CD14-positive monocyte (primary cell): ENCODE measurements around the gene FGD6. TPM values are rescaled to one million over a fixed set of nuclear protein-coding genes. Genes with fewer than 3 reads are reported as not detected.

Experiments
- DNase-seq, 3 donors: peaks; one replicate each; pipeline ENCODE4 v3.0.0-alpha.2; 2011 to 2022
- H2AFZ ChIP-seq: 2 replicates; pipeline ENCODE4 v1.6.0; 2012; ENCODE audit warnings: mild to moderate bottlenecking, low read depth, low read length, inconsistent platforms; ENCODE audit not compliant: insufficient read depth, poor library complexity, severe bottlenecking
- H3K27ac ChIP-seq, 2 donors: 1 replicate in 1 of 2; 2 replicates in 1 of 2; pipeline ENCODE4 v1.5.1; 2012 to 2013; ENCODE audit warnings: low read length in 2 of 2, control low read depth in 1 of 2, inconsistent platforms in 1 of 2, low read depth in 1 of 2, mild to moderate bottlenecking in 1 of 2
- H3K27me3 ChIP-seq, 2 donors: one replicate each; pipeline versions ENCODE4 v1.6.0 to v1.6.1; 2011 to 2013; ENCODE audit warnings: low read length in 2 of 2; ENCODE audit not compliant: control insufficient read depth in 2 of 2, insufficient read depth in 2 of 2
- H3K36me3 ChIP-seq, 2 donors: replicated peaks in 1 of 2; 1 replicate in 1 of 2; 2 replicates in 1 of 2; pipeline versions ENCODE4 v1.5.1 to v1.6.1; 2012 to 2013; ENCODE audit warnings: low read length in 2 of 2, control low read depth in 1 of 2, inconsistent platforms in 1 of 2, mild to moderate bottlenecking in 1 of 2; ENCODE audit not compliant: insufficient read depth in 2 of 2, control insufficient read depth in 1 of 2
- H3K4me1 ChIP-seq, 2 donors: 1 replicate in 1 of 2; 2 replicates in 1 of 2; pipeline versions ENCODE4 v1.5.1 to v1.6.1; 2012 to 2013; ENCODE audit warnings: low read length in 2 of 2, control low read depth in 1 of 2, inconsistent platforms in 1 of 2, mild to moderate bottlenecking in 1 of 2, moderate library complexity in 1 of 2; ENCODE audit not compliant: insufficient read depth in 2 of 2, control insufficient read depth in 1 of 2
- H3K4me2 ChIP-seq: replicated peaks from 2 replicates; pipeline ENCODE3; 2012; ENCODE audit warnings: low read length, moderate library complexity, mild to moderate bottlenecking; ENCODE audit not compliant: poor library complexity, severe bottlenecking; ENCODE audit errors: extremely low read depth
- H3K4me3 ChIP-seq, 3 experiments: fragments of 200-600 bp in 1 of 3; sonication (generic) in 1 of 3; replicated peaks in 1 of 3; 1 replicate in 2 of 3; 2 replicates in 1 of 3; pipeline ENCODE4 v1.5.1; 2011 to 2013; ENCODE audit warnings: low read length in 3 of 3, mild to moderate bottlenecking in 3 of 3, control low read depth in 2 of 3, low read depth in 2 of 3, inconsistent platforms in 1 of 3, moderate library complexity in 1 of 3
- H3K79me2 ChIP-seq: 2 replicates; pipeline ENCODE4 v1.6.0; 2012; ENCODE audit warnings: mild to moderate bottlenecking, control low read depth, inconsistent platforms, low read length, moderate library complexity; ENCODE audit not compliant: insufficient read depth
- H3K9ac ChIP-seq: 2 replicates; pipeline ENCODE4 v1.6.0; 2017; ENCODE audit warnings: low read length, mild to moderate bottlenecking; ENCODE audit not compliant: insufficient read depth, poor library complexity, severe bottlenecking
- H3K9me3 ChIP-seq, 2 donors: replicated peaks in 1 of 2; 1 replicate in 1 of 2; 2 replicates in 1 of 2; pipeline versions ENCODE4 v1.5.1 to v1.6.1; 2012 to 2013; ENCODE audit warnings: low read length in 2 of 2, control low read depth in 1 of 2; ENCODE audit not compliant: control insufficient read depth in 1 of 2, insufficient read depth in 1 of 2
- H4K20me1 ChIP-seq: 2 replicates; pipeline ENCODE4 v1.6.0; 2012; ENCODE audit warnings: mild to moderate bottlenecking, low read length, control low read depth, moderate library complexity; ENCODE audit not compliant: insufficient read depth
- H3K27ac Mint-ChIP-seq, 7 donors: one replicate each; pipeline ENCODE4 v1.8.0; 2020; ENCODE audit warnings: mild to moderate bottlenecking in 7 of 7, mixed read lengths in 7 of 7, moderate library complexity in 6 of 7, inconsistent platforms in 2 of 7
- H3K27me3 Mint-ChIP-seq, 3 donors: one replicate each; pipeline ENCODE4 v1.8.0; 2021 to 2022; ENCODE audit warnings: low read depth in 3 of 3, mild to moderate bottlenecking in 3 of 3, mixed read lengths in 3 of 3, moderate library complexity in 3 of 3, inconsistent platforms in 1 of 3
- H3K36me3 Mint-ChIP-seq, 2 donors: one replicate each; pipeline ENCODE4 v1.8.0; 2020; ENCODE audit warnings: mixed read lengths in 2 of 2, inconsistent platforms in 1 of 2, mild to moderate bottlenecking in 1 of 2
- H3K4me1 Mint-ChIP-seq: one replicate; pipeline ENCODE4 v1.8.0; 2020; ENCODE audit warnings: mild to moderate bottlenecking, mixed read lengths
- H3K4me3 Mint-ChIP-seq, 2 donors: one replicate each; pipeline ENCODE4 v1.8.0; 2020; ENCODE audit warnings: mild to moderate bottlenecking in 2 of 2, mixed read lengths in 2 of 2, moderate library complexity in 1 of 2
- H3K9me3 Mint-ChIP-seq, 7 donors: one replicate each; pipeline ENCODE4 v1.8.0; 2020 to 2022; ENCODE audit warnings: mixed read lengths in 7 of 7, mild to moderate bottlenecking in 6 of 7, moderate library complexity in 6 of 7, inconsistent platforms in 2 of 7
- CTCF ChIP-seq: fragments of 200-600 bp; IDR thresholded peaks from one replicate; pipeline ENCODE4 v1.8.0; 2022; ENCODE audit warnings: antibody characterized with exemption, mild to moderate bottlenecking
- WGBS: methylation state at CpG from one replicate; pipeline ENCODE4 v1.1.5; 2013; ENCODE audit warnings: missing lambda C conversion rate; ENCODE audit not compliant: insufficient coverage; 5-methylcytosine and 5-hydroxymethylcytosine counted together
- intact Hi-C, 2 donors: fragments of 100-400 bp; cut with micrococcal nuclease; formaldehyde crosslinking; loops; one replicate each; pipeline versions ENCODE4 v1.15.0 to v1.15.1; 2023
- polyA plus RNA-seq, 3 donors: library from polyadenylated mRNA; depleted of rRNA in 1 of 3; unstranded in 2 of 3; stranded (reverse) in 1 of 3; fragments of 300-500 nt in 2 of 3; fragments of >200 nt in 1 of 3; fragmentation: Illumina TruSeq in 2 of 3; gene quantifications; 1 replicate in 2 of 3; 2 replicates in 1 of 3; pipeline ENCODE4 v1.2.3, GENCODE V29; 2012 to 2021

Gene FGD6
- polyA plus RNA-seq, 3 donors: 4.0 to 8.1 (median 5.3) TPM

- peaks cover 0 to 1% (median 0%) of the 10 kb centered on the region in 7 donors for H3K9me3 Mint-ChIP-seq
- H3K36me3 ChIP-seq: peaks cover 2 to 10% of the 10 kb centered on the region in 2 donors
- no peaks in the 10 kb centered on the region for H3K27me3 ChIP-seq
- H3K27me3 Mint-ChIP-seq: peaks cover 0 to 2% (median 0%) of the 10 kb centered on the region in 3 donors
- H3K4me3 Mint-ChIP-seq: peak within 1 kb of the TSS; percentile 96 to 98
- H3K36me3 Mint-ChIP-seq: peaks cover 6 to 12% of the 10 kb centered on the region in 2 donors
- H2AFZ ChIP-seq: peak within 1 kb of the TSS; percentile 92
- H3K4me3 ChIP-seq: peak within 1 kb of the TSS; percentile 76 to 97 (median 87)
- H3K9ac ChIP-seq: peak within 1 kb of the TSS; percentile 83
- no peak for TF ChIP-seq CTCF
- no peaks in the 10 kb centered on the region for H4K20me1 ChIP-seq
- H3K4me2 ChIP-seq: peak within 1 kb of the TSS; percentile 91
- H3K4me1 Mint-ChIP-seq: peaks cover 10% of the 10 kb centered on the region
- H3K79me2 ChIP-seq: peaks cover 52% of the 10 kb centered on the region
- under 1% methylated on average over 98 of the region's 99 CpGs for WGBS
- DNase-seq: peak; percentile 85 to 90 (median 90)
- H3K4me1 ChIP-seq: peaks cover 7 to 9% of the 10 kb centered on the region in 2 donors
- H3K27ac ChIP-seq: peak within 1 kb of the TSS; percentile 58 to 77
- H3K27ac Mint-ChIP-seq: peak within 1 kb of the TSS; percentile 85 to 95 (median 91)
- intact Hi-C loops: no loop called here
- no peaks in the 10 kb centered on the region for H3K9me3 ChIP-seq
Observed at GRCh38 chr12:95072900-95073697, 144.2 kb downstream of the FGD6 start, which contains the start of gene NR2C1. TSS of gene NR2C1 (minus strand) at chr12:95073618. CDS start at chr12:95067384, 6,234 bp downstream.

- WGBS: no CpG with 5 or more reads among the region's 1 CpG
- Mint-ChIP-seq H3K9me3 (peaks cover 0 to 1% (median 0%) of the 10 kb centered on the region in 7 donors), H3K36me3 (peaks cover 18 to 30% of the 10 kb centered on the region in 2 donors), H3K4me1 (peaks cover 10% of the 10 kb centered on the region), H3K27me3 (peaks cover 0 to 2% (median 0%) of the 10 kb centered on the region in 3 donors), H3K4me3 (no peak overlapping the region), H3K27ac (peak overlapping the region in 1 of 7 donors; percentile 53)
- Histone ChIP-seq H3K36me3 (peaks cover 17 to 35% of the 10 kb centered on the region in 2 donors), H4K20me1 (no peaks in the 10 kb centered on the region), H3K4me1 (peaks cover 7 to 9% of the 10 kb centered on the region in 2 donors), H3K27me3 (no peaks in the 10 kb centered on the region), H3K27ac (no peak overlapping the region), H3K79me2 (peaks cover 57% of the 10 kb centered on the region), H3K9ac (no peak overlapping the region), H2AFZ (no peak overlapping the region), H3K9me3 (no peaks in the 10 kb centered on the region), H3K4me3 (no peak overlapping the region), H3K4me2 (no peak overlapping the region)
- intact Hi-C loops: no loop called here
- DNase-seq: no peak
- TF ChIP-seq CTCF: no peak
Observed at GRCh38 chr12:95070378-95070777, 146.9 kb downstream of the FGD6 start.
